Loucy (cell line): ENCODE data around the gene GLT6D1.

Experiments
- H2AFZ ChIP-seq: fragments of 200-600 bp; sonication (generic); 2 replicates; pipeline ENCODE4 v1.6.0; 2016; ENCODE audit warnings: antibody characterized with exemption, mild to moderate bottlenecking, low read length, moderate library complexity
- H3F3A ChIP-seq: fragments of 200-600 bp; 2 replicates; pipeline ENCODE4 v1.6.0; 2016; ENCODE audit warnings: antibody characterized with exemption, low read depth, mild to moderate bottlenecking
- H3K27me3 ChIP-seq: fragments of 200-600 bp; sonication (generic); 2 replicates; pipeline ENCODE4 v1.6.1; 2014; ENCODE audit warnings: low read length, mild to moderate bottlenecking; ENCODE audit not compliant: insufficient read depth, poor library complexity, severe bottlenecking
- H3K36me3 ChIP-seq: fragments of 200-600 bp; sonication (generic); 2 replicates; pipeline ENCODE4 v1.6.1; 2016; ENCODE audit warnings: low read length; ENCODE audit not compliant: insufficient read depth
- H3K4me1 ChIP-seq: fragments of 200-600 bp; sonication (generic); 2 replicates; pipeline ENCODE4 v1.5.1; 2014; ENCODE audit warnings: low read length, mild to moderate bottlenecking; ENCODE audit not compliant: insufficient read depth, poor library complexity, severe bottlenecking
- H3K4me2 ChIP-seq: fragments of 200-600 bp; sonication (generic); 2 replicates; pipeline ENCODE4 v1.6.0; 2014; ENCODE audit warnings: antibody characterized with exemption, low read length, low read depth, mild to moderate bottlenecking; ENCODE audit not compliant: poor library complexity, severe bottlenecking
- H3K4me3 ChIP-seq: fragments of 200-600 bp; sonication (generic); 2 replicates; pipeline ENCODE4 v1.5.1; 2014; ENCODE audit warnings: low read length, mild to moderate bottlenecking, mixed read lengths; ENCODE audit not compliant: poor library complexity, severe bottlenecking
- H3K79me2 ChIP-seq: fragments of 200-600 bp; sonication (generic); 2 replicates; pipeline ENCODE4 v1.6.1; 2014; ENCODE audit warnings: low read length; ENCODE audit not compliant: insufficient read depth
- H3K9ac ChIP-seq: fragments of 200-600 bp; sonication (generic); 2 replicates; pipeline ENCODE4 v1.6.0; 2014; ENCODE audit warnings: mild to moderate bottlenecking, low read depth, low read length, moderate library complexity; ENCODE audit not compliant: poor library complexity, severe bottlenecking
- H3K9me2 ChIP-seq: fragments of 200-600 bp; sonication (generic); replicated peaks from 2 replicates; pipeline ENCODE4 v1.6.1; 2016; ENCODE audit warnings: low read depth, low read length, mixed read lengths
- H3K9me3 ChIP-seq: fragments of 200-600 bp; sonication (generic); 2 replicates; pipeline ENCODE4 v1.6.1; 2014; ENCODE audit warnings: mild to moderate bottlenecking, antibody characterized with exemption, low read length, low read depth; ENCODE audit not compliant: insufficient read depth
- H4K20me1 ChIP-seq: fragments of 200-600 bp; sonication (generic); 2 replicates; pipeline ENCODE4 v1.6.0; 2014; ENCODE audit warnings: antibody characterized with exemption, low read length, mild to moderate bottlenecking; ENCODE audit not compliant: insufficient read depth, poor library complexity, severe bottlenecking
- CTCF ChIP-seq: fragments of 200-600 bp; sonication (generic); conservative IDR thresholded peaks from 2 replicates; pipeline ENCODE4 v1.5.1; 2014; ENCODE audit warnings: mild to moderate bottlenecking, antibody characterized with exemption, low read length
- EZH2phosphoT487 ChIP-seq: fragments of 200-600 bp; IDR thresholded peaks from 2 replicates; pipeline ENCODE4 v1.6.1; 2018; ENCODE audit warnings: antibody characterized with exemption, mild to moderate bottlenecking, moderate library complexity, borderline replicate concordance

The GLT6D1 gene

DNA sequence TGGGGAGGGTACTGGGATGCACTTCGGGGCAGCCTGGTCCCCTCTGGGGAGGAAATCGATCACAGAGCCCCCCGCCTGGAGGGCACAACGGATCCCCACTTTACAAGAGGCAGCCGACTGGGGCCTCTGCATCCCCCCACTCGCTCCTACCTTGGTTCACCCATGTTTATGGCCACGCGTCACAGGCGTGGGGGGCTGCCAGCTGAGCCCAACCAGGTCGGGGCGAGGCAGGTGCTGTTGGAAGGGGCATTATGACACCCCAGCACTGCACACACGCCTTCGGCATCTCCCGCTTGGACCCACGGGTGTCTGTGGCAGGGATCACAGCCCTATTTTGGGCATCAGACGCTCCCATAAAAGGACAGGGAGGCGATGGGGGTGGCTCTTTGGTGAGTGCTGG is 45.4 kb upstream of the GLT6D1 start:
- Histone ChIP-seq H3K9ac (no peak overlapping the region), H3K4me1 (no peaks in the 10 kb centered on the region), H3K27me3 (no peaks in the 10 kb centered on the region), H3K4me2 (no peak overlapping the region), H4K20me1 (no peaks in the 10 kb centered on the region), H3K9me3 (no peaks in the 10 kb centered on the region), H3K79me2 (no peaks in the 10 kb centered on the region), H3F3A (no peaks in the 10 kb centered on the region), H2AFZ (no peak overlapping the region), H3K36me3 (no peaks in the 10 kb centered on the region), H3K9me2 (no peaks in the 10 kb centered on the region), H3K4me3 (no peak overlapping the region)
- TF ChIP-seq EZH2phosphoT487: no peak
- TF ChIP-seq CTCF: no peak

DNA sequence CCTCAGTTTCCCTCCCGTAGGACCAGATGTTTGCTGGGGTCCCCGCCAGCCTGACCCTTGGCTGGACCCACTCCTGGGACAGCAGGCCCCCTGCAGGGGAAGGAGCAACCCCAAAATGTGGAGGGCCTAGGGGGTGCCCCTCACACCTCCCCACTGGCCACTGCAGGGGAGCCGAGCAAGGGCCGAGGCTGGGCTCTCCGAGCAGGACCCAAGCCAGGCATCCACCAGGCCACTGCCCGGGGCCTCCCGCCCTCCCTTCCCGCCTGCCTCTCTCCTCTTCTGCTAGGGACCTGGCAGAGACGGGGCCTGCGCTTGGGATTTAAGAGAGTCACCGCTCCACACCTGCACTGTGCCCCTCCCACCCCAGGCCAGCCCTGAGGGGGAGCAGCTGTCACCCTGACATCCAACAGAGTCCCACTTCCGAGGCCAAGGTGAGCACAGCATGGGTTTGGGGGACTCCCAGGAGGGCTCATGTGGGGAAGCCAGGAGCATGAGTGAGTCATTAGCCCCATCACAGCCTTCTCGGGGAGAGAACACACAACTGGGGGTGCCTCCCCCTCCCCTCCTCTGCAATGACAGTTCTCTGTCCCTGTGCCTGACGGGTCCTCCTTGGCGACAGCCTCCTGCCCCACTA is 44.2 kb upstream of the GLT6D1 start:
- no peaks in the 10 kb centered on the region for H3K79me2 ChIP-seq
- H2AFZ ChIP-seq: no peak overlapping the region
- no peak overlapping the region for H3K4me3 ChIP-seq
- no peaks in the 10 kb centered on the region for H4K20me1 ChIP-seq
- no peaks in the 10 kb centered on the region for H3K4me1 ChIP-seq
- H3K9me3 ChIP-seq: no peaks in the 10 kb centered on the region
- H3K4me2 ChIP-seq: no peak overlapping the region
- TF ChIP-seq EZH2phosphoT487: no peak
- no peak for TF ChIP-seq CTCF
- H3K36me3 ChIP-seq: no peaks in the 10 kb centered on the region
- H3K9ac ChIP-seq: no peak overlapping the region
- no peaks in the 10 kb centered on the region for H3K9me2 ChIP-seq
- no peaks in the 10 kb centered on the region for H3F3A ChIP-seq
- no peaks in the 10 kb centered on the region for H3K27me3 ChIP-seq

DNA sequence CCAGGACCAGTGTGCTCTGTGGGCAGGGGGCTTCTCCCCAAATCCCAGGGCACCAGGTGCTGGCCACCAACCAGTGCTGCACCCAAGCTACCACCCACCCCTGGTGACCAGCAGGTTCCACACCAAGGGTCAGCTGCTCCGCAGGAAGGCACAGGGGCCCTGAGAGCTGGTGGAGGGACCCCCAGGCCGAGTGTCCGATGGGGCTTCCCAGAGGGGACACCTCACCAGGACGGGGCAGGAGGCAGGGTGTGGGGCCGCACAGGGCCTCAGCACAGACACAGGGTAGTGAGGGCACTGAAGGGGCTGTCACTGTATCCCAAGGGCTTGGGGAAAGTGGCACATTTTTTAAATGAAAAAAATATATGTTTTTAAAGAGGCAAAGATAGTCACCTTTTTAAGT is 41.8 kb upstream of the GLT6D1 start:
- no peak overlapping the region for H3K4me3 ChIP-seq
- no peak overlapping the region for H3K4me2 ChIP-seq
- H3K27me3 ChIP-seq: no peaks in the 10 kb centered on the region
- H3K9me2 ChIP-seq: no peaks in the 10 kb centered on the region
- no peak for TF ChIP-seq CTCF
- no peak for TF ChIP-seq EZH2phosphoT487
- no peaks in the 10 kb centered on the region for H3K9me3 ChIP-seq
- no peaks in the 10 kb centered on the region for H3K36me3 ChIP-seq
- no peaks in the 10 kb centered on the region for H3F3A ChIP-seq
- no peak overlapping the region for H3K9ac ChIP-seq
- no peaks in the 10 kb centered on the region for H3K79me2 ChIP-seq
- H2AFZ ChIP-seq: no peak overlapping the region
- no peaks in the 10 kb centered on the region for H4K20me1 ChIP-seq
- no peaks in the 10 kb centered on the region for H3K4me1 ChIP-seq
